BE2C (cell line): Measurements from ENCODE around the gene SPDEF.

Experiments used
- DNase-seq: peaks from one replicate; pipeline ENCODE4 v3.0.0-alpha.2; 2020
- H3K27me3 ChIP-seq: fragments of 250-450 bp; sonication (Bioruptor Pico); 2 replicates; pipeline ENCODE4 v1.5.1; 2020; ENCODE audit warnings: mild to moderate bottlenecking
- H3K36me3 ChIP-seq: fragments of 250-450 bp; sonication (Bioruptor Pico); 2 replicates; pipeline ENCODE4 v1.5.1; 2020; ENCODE audit warnings: mild to moderate bottlenecking
- H3K4me1 ChIP-seq: fragments of 250-450 bp; sonication (Bioruptor Pico); 2 replicates; pipeline ENCODE4 v1.5.1; 2020
- H3K4me3 ChIP-seq: 2 replicates; pipeline ENCODE4 v1.5.1; 2011; ENCODE audit warnings: low read depth, low read length
- H3K9me3 ChIP-seq: fragments of 250-450 bp; sonication (Bioruptor Pico); 2 replicates; pipeline ENCODE4 v1.5.1; 2020
- TF ChIP-seq, protein P1 (sequence below): IDR thresholded peaks from 2 replicates; pipeline ENCODE4 v1.5.1; 2012; ENCODE audit warnings: mild to moderate bottlenecking, low read depth, low read length

Gene SPDEF

GRCh38 chr6:34580707-34581560, 24.8 kb upstream of the SPDEF start:
- Histone ChIP-seq H3K27me3 (no peaks in the 10 kb centered on the region), H3K4me1 (no peaks in the 10 kb centered on the region), H3K9me3 (no peaks in the 10 kb centered on the region; the same call in 1 of the 2 replicates), H3K36me3 (no peaks in the 10 kb centered on the region), H3K4me3 (no peak overlapping the region)
- DNase-seq, result no peak
- TF ChIP-seq, protein P1, sequence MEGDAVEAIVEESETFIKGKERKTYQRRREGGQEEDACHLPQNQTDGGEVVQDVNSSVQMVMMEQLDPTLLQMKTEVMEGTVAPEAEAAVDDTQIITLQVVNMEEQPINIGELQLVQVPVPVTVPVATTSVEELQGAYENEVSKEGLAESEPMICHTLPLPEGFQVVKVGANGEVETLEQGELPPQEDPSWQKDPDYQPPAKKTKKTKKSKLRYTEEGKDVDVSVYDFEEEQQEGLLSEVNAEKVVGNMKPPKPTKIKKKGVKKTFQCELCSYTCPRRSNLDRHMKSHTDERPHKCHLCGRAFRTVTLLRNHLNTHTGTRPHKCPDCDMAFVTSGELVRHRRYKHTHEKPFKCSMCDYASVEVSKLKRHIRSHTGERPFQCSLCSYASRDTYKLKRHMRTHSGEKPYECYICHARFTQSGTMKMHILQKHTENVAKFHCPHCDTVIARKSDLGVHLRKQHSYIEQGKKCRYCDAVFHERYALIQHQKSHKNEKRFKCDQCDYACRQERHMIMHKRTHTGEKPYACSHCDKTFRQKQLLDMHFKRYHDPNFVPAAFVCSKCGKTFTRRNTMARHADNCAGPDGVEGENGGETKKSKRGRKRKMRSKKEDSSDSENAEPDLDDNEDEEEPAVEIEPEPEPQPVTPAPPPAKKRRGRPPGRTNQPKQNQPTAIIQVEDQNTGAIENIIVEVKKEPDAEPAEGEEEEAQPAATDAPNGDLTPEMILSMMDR, result no peak

GRCh38 chr6:34578445-34579262, 22.5 kb upstream of the SPDEF start:
- H3K9me3 ChIP-seq, result no peaks in the 10 kb centered on the region; the same call in 1 of the 2 replicates
- DNase-seq, result no peak
- TF ChIP-seq, protein P1, result no peak
- H3K36me3 ChIP-seq, result no peaks in the 10 kb centered on the region
- no peak overlapping the region for H3K4me3 ChIP-seq
- H3K27me3 ChIP-seq, result no peaks in the 10 kb centered on the region
- H3K4me1 ChIP-seq, result no peaks in the 10 kb centered on the region

GRCh38 chr6:34576286-34576955, 20.3 kb upstream of the SPDEF start:
- TF ChIP-seq, protein P1, result no peak
- Histone ChIP-seq H3K4me3 (no peak overlapping the region), H3K36me3 (no peaks in the 10 kb centered on the region), H3K9me3 (no peaks in the 10 kb centered on the region; the same call in 1 of the 2 replicates), H3K27me3 (no peaks in the 10 kb centered on the region), H3K4me1 (no peaks in the 10 kb centered on the region)
- no peak for DNase-seq

- no peak overlapping the region for H3K4me3 ChIP-seq
- TF ChIP-seq, protein P1, result no peak
- no peak for DNase-seq
- H3K9me3 ChIP-seq, result no peaks in the 10 kb centered on the region; the same call in 1 of the 2 replicates
- H3K27me3 ChIP-seq, result no peaks in the 10 kb centered on the region
- H3K4me1 ChIP-seq, result no peaks in the 10 kb centered on the region
- H3K36me3 ChIP-seq, result no peaks in the 10 kb centered on the region
Measured at GRCh38 chr6:34575326-34575725, 19.2 kb upstream of the SPDEF start.

DNA sequence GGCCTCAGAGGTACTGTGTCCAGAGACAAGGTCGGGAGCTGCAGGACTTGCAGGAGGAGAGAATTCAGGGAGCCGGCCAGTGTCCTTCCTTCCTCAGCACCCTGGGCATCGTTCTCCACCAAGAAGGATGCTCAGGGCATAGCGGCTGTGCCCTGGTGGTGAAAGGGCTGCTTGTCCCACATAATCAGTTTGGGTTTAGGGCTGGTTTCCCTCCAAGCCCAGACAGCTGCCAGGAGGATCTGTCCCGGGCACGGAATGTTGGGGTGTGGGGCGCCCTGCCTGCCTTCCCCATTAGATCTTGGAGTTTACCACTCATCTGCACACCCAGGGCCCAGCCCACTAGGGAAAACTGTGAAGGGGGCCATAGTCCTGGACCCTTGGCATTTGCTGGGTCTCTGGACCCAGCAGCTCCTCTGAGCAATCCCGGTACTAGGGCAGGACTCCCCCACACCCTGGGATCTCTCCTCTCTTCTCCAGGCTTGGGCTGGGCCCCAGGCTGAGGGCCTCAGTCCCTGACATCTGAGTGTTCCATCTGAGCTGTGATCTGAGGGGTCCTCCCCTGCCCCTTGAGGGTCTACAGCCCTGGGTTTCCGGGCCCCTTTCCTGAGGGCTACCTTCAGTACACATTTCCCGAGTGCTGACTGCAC, 18.6 kb upstream of the SPDEF start:
- no peak overlapping the region for H3K4me3 ChIP-seq
- TF ChIP-seq, protein P1, result no peak
- H3K9me3 ChIP-seq, result no peaks in the 10 kb centered on the region; the same call in 1 of the 2 replicates
- H3K27me3 ChIP-seq, result no peaks in the 10 kb centered on the region
- no peak for DNase-seq
- H3K36me3 ChIP-seq, result no peaks in the 10 kb centered on the region
- no peaks in the 10 kb centered on the region for H3K4me1 ChIP-seq
